IPS-18c (cell line): ENCODE data around the gene WDR5.

Source experiments
- H3K4me3 ChIP-seq: 2 replicates; pipeline ENCODE4 v1.7.0; 2013; ENCODE audit warnings: low read depth, mild to moderate bottlenecking, low read length, moderate library complexity; ENCODE audit not compliant: insufficient read depth
- H3K9me3 ChIP-seq: one replicate; pipeline ENCODE4 v1.6.1; 2013; ENCODE audit warnings: mild to moderate bottlenecking, low read length, moderate library complexity; ENCODE audit not compliant: control insufficient read depth, insufficient read depth

WDR5 gene

GRCh38 chr9:134176599-134176968 lies 40.7 kb downstream of the WDR5 start:
- no peaks in the 10 kb centered on the region for H3K9me3 ChIP-seq
- H3K4me3 ChIP-seq: no peak overlapping the region

GRCh38 chr9:134177186-134177585 lies 41.3 kb downstream of the WDR5 start:
- H3K9me3 ChIP-seq: no peaks in the 10 kb centered on the region

GRCh38 chr9:134177624-134178393 lies 41.9 kb downstream of the WDR5 start:
- no peak overlapping the region for H3K4me3 ChIP-seq
- H3K9me3 ChIP-seq: no peaks in the 10 kb centered on the region

More at GRCh38 chr9:134177186-134177585, 41.3 kb downstream of the WDR5 start:
- no peak overlapping the region for H3K4me3 ChIP-seq

GRCh38 chr9:134178394-134178767 lies 42.5 kb downstream of the WDR5 start:
- Histone ChIP-seq H3K9me3 (no peaks in the 10 kb centered on the region), H3K4me3 (no peak overlapping the region)

- no peaks in the 10 kb centered on the region for H3K9me3 ChIP-seq
- no peak overlapping the region for H3K4me3 ChIP-seq
Measured at GRCh38 chr9:134178768-134179551, 43.1 kb downstream of the WDR5 start.

- Histone ChIP-seq H3K4me3 (no peak overlapping the region), H3K9me3 (no peaks in the 10 kb centered on the region)
Measured at GRCh38 chr9:134179595-134179917, 43.7 kb downstream of the WDR5 start.

GRCh38 chr9:134179918-134180785 lies 44.3 kb downstream of the WDR5 start:
- no peaks in the 10 kb centered on the region for H3K9me3 ChIP-seq
- no peak overlapping the region for H3K4me3 ChIP-seq

GRCh38 chr9:134180786-134181647 lies 45.1 kb downstream of the WDR5 start:
- Histone ChIP-seq H3K4me3 (no peak overlapping the region), H3K9me3 (no peaks in the 10 kb centered on the region)

- no peak overlapping the region for H3K4me3 ChIP-seq
- no peaks in the 10 kb centered on the region for H3K9me3 ChIP-seq
Measured at GRCh38 chr9:134181648-134182034, 45.8 kb downstream of the WDR5 start.

GRCh38 chr9:134182554-134183085 lies 46.7 kb downstream of the WDR5 start:
- no peak overlapping the region for H3K4me3 ChIP-seq

GRCh38 chr9:134185536-134186011 lies 49.7 kb downstream of the WDR5 start:
- no peaks in the 10 kb centered on the region for H3K9me3 ChIP-seq

More at GRCh38 chr9:134182554-134183085, 46.7 kb downstream of the WDR5 start:
- H3K9me3 ChIP-seq: no peaks in the 10 kb centered on the region

GRCh38 chr9:134186471-134187109 lies 50.7 kb downstream of the WDR5 start:
- H3K9me3 ChIP-seq: no peaks in the 10 kb centered on the region
- H3K4me3 ChIP-seq: no peak overlapping the region

More at GRCh38 chr9:134185536-134186011, 49.7 kb downstream of the WDR5 start:
- no peak overlapping the region for H3K4me3 ChIP-seq

- Histone ChIP-seq H3K4me3 (no peak overlapping the region), H3K9me3 (no peaks in the 10 kb centered on the region)
Measured at GRCh38 chr9:134187110-134187531, 51.2 kb downstream of the WDR5 start.

GRCh38 chr9:134187891-134188385 lies 52.1 kb downstream of the WDR5 start:
- H3K9me3 ChIP-seq: no peaks in the 10 kb centered on the region

GRCh38 chr9:134188386-134189144 lies 52.7 kb downstream of the WDR5 start:
- Histone ChIP-seq H3K9me3 (no peaks in the 10 kb centered on the region), H3K4me3 (no peak overlapping the region)

More at GRCh38 chr9:134187891-134188385, 52.1 kb downstream of the WDR5 start:
- no peak overlapping the region for H3K4me3 ChIP-seq
